SU-DHL-6 (cell line): ENCODE data around the gene USP16.

Source experiments
- EZH2phosphoT487 ChIP-seq: fragments of 200-600 bp; sonication (generic), shearing (Covaris generic); conservative IDR thresholded peaks from 2 replicates; pipeline ENCODE4 v1.6.1; 2018; ENCODE audit warnings: mild to moderate bottlenecking, antibody characterized with exemption, low read length, moderate library complexity, mixed read lengths
- TF ChIP-seq, protein P1 (sequence below): fragments of 200-600 bp; sonication (generic); IDR thresholded peaks from one replicate; pipeline ENCODE4 v1.5.1; 2017; ENCODE audit warnings: antibody characterized with exemption, mild to moderate bottlenecking, low read length, moderate library complexity; ENCODE audit not compliant: insufficient read depth, poor library complexity, severe bottlenecking

DNA sequence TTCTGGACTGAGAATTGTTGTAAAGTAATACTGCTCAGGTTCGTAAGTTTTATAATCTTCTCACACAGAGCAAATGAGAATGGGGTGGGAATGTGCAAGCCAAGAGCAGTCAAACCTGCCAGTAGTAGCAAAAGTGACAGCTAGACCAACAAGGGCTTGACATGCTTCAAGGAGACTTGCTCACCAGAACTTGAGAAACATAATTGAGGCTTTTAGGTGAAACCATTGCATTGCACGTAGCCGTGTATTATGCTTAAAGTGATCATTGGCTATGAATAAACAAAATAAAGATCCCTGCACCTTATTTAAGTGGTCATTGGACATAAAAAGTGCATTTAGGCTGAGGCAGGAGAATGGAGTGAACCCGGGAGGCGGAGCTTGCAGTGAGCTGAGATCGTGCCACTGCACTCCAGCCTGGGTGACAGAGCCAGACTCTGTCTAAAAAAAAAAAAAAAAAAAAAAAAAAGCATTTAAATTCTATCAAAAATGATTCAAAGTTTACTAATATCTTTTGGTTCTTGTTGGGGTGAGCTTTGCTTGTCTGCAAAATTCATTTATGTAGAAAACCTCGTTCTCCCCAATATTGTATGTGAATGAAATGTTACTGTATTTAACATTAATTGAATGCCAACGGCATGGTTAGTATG lies 60.8 kb downstream of the USP16 start:
- TF ChIP-seq, protein P1, sequence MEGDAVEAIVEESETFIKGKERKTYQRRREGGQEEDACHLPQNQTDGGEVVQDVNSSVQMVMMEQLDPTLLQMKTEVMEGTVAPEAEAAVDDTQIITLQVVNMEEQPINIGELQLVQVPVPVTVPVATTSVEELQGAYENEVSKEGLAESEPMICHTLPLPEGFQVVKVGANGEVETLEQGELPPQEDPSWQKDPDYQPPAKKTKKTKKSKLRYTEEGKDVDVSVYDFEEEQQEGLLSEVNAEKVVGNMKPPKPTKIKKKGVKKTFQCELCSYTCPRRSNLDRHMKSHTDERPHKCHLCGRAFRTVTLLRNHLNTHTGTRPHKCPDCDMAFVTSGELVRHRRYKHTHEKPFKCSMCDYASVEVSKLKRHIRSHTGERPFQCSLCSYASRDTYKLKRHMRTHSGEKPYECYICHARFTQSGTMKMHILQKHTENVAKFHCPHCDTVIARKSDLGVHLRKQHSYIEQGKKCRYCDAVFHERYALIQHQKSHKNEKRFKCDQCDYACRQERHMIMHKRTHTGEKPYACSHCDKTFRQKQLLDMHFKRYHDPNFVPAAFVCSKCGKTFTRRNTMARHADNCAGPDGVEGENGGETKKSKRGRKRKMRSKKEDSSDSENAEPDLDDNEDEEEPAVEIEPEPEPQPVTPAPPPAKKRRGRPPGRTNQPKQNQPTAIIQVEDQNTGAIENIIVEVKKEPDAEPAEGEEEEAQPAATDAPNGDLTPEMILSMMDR = no peak
- no peak for TF ChIP-seq EZH2phosphoT487
